NCI-H1048 (cell line): ENCODE measurements around the gene CCNO.

Source experiments
- DNase-seq: peaks from one replicate; lab custom pipeline; 2025; lab: John Stamatoyannopoulos, UW

Gene CCNO

DNA sequence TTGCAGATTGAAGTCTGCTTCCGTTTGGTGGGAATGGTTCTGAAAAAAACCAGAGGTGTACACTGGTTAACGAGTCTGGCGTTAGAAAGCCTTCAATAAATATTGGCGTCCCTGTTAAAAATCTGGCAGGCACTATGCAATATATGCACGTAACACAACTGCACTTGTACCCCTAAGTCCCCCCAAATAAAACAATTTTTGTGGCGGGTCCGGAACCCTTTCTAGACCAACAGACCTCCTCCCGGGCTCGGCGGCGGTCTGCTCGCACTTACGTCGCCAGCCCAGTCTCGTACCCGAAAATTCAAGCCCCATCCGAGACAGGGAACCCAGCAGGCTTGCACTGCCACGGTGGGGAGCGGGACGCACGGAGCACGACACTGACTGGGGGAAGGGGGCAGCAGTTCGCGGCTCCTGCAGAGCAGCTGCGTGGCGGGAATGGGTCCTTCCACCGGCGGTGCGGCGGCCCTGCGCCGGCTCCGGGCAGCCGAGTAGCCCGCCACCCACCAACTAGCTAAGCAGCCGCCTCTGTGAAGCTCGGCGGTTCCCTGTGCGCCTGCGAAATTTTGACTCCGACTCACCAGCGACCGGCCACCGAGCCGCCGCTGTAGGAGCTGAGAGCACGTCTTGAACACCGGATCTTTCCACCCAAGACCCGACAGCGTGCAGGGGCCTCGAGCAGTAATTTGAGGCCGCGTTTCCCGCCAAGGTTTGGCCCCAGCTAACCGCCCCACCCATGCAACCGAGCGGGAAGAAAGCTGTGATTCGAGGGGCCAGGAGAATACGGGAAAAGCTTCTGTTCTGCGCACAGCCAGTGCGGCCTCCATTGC lies 10.2 kb downstream of the CCNO start:
- no peak for DNase-seq

DNA sequence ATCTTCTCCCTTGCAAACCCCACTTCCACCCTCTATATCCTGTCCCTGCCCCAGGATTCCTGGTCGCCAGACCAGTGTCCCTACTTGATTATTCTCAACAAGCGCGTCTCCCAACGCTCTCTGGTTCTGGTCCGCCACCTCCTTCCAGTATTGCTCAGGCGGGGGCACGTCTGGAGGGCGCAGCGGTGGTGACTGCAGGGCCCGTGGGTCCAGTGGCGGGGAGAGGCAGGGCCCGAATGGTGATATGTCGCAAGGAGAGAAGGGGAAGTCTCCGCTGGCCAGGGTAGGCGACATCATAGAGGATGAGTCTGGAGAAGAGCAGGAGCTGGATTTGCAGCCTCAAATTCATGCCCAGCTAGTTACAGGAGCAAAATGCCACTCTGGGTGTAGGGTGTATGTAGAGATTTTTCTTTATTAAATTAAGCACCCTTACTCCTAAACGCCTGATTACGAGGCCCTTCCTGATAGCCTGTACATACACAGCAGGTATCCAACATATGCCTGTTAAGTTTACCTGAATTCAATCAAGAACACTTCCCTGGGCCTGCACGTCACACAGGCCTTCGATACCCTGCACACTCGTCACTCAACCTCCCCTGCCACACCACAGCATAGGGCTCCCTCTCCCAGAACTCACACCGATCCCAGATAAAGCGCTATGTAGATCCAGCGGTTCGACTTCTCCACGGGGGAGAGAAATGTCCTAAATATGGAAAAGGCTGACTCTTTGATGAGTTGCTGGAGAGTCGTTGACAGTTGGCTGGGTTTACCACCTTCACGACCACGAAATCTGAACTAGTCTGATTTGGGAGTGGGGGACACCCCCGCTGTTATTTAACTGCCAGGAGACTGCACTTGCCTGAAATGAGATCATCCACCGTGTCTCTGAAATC lies 11.1 kb downstream of the CCNO start:
- no peak for DNase-seq

DNA sequence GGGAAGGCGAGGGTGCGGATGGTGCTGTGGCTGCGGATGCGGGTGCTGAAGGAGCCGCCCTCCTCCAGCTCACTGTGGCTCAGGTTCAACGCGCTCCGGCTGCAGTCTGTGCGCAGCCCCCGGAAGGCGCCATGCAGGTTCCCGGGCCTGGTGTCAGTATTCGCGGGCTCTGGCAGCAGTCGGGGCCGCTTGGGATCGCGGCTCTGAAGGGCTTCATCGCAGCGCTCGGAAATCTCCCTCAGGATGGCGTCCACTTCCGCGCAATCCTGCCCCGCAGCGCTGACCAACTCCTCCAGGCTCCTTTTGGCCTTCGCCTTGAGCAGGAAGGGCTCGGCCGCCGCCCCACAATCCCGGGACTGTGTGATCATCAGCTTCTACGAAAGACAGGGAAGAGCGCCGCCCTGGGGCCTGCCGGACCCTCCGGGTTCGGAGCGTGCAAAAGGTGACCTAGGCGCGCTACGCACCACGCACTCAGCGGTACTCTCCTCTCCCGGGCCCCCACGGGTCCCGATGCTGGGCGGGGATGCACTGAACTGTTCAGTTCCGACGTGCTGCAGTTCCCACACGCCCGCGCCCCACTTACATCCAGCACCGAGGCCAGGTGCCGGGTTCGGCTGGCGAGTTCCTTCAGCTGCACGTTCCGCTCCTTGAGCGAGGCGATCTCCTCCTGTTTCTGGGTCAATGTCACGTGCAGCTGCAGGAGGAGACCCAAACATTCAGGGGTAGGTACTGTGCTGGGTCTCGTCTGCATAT lies 12.8 kb downstream of the CCNO start:
- DNase-seq: no peak

DNA sequence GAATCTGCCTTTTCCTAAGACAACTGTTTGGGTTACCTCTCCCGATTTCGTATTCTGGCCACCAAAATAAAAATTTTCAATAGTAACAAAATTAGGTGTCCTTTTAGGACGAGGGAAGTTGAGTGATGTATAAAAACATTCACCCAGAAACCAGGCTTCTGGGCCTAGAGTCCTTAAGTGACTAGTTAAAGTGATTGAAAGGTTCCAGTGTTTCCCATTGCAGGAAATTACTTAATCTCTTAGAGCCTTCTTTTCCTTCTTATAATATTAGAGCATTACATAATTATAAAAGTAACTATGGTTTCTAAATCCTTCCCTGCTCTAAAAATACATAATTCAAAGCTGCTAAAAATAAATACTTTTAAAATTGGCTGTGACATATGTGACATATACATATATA lies 13.6 kb downstream of the CCNO start:
- no peak for DNase-seq

DNA sequence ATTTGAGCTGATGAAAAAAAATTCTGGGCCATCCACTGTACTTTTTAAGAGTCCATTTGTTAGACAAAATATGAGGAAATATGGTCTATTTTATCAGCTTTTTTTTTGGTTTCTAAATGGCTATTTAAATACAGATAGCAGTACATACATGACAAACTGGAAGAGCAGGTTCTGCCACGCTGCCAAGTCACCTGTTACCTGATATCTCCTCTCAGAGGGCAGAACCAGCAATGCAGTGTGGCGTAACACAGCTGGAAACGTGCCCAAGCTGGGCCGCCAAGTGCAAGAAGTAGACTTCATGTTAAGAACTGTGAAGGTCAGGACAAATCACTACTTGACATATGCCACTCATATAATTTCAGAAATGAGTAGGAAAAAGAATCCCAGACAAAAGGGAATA lies 14.4 kb downstream of the CCNO start:
- DNase-seq: peak; percentile 75

DNA sequence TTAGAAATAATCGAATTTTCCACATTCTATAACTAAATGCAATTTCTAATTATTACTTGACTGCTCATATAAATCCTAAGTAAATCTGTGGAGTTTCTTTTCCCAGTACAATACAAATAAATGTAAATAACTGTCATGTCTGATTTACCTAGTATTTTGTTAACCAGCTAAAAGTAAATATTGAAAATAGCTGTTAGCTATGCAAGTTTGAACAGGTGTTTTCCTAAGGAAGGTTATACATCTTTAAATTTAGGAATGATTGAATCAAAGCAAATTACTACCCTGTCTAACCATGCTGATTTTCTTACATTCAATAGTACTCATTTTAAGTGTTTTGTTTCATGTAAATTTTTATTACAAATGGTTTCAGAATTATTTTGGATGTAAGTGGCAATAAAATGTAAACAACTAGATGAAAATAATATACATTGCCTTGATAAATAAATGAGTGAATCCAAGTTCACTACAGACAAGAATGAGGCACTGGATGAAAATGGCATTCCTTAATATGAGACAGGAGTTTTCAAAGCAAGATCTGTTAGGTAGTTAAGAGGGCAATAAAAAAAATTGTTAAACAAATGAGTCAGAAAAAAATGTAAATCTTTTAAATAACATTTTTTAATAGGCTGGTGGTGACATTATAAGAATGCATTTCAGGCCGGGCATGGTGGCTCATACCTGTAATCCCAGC lies 22.1 kb downstream of the CCNO start:
- DNase-seq: no peak

DNA sequence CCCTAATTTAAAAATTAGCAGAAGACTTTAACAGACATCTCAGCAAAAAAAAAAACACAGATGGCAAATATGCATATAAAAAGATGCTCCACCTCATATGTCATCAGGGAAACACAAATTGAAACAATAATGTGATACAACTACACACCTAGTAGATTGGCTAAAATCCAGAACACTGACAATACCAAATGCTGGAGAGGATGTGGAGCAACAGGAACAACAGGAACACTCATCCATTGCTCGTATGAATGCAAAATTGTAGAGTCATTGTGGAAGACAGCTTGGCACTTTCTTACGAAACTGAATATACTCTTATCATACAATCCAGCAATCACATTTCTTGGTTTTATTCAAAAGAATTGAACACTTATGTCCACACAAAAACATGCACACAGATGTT lies 28.4 kb downstream of the CCNO start:
- DNase-seq: no peak

DNA sequence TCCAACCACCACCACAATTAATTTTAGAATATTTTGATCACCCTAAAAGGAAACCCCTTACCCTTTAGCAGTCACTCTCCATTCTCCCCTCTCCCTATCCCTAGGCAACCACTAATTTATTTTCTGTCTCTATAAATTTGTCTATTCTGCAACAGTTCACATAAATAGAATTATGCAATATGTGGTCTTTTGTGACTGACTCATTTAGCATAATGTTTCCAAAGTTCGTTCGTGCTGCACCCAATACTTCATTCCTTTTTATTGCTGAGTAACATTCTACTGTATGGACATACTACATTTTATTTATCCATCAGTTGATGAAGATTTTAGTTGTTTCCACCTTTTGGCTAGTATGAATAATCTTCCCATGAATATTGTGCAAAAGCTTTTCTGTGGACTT lies 42.2 kb downstream of the CCNO start:
- no peak for DNase-seq

DNA sequence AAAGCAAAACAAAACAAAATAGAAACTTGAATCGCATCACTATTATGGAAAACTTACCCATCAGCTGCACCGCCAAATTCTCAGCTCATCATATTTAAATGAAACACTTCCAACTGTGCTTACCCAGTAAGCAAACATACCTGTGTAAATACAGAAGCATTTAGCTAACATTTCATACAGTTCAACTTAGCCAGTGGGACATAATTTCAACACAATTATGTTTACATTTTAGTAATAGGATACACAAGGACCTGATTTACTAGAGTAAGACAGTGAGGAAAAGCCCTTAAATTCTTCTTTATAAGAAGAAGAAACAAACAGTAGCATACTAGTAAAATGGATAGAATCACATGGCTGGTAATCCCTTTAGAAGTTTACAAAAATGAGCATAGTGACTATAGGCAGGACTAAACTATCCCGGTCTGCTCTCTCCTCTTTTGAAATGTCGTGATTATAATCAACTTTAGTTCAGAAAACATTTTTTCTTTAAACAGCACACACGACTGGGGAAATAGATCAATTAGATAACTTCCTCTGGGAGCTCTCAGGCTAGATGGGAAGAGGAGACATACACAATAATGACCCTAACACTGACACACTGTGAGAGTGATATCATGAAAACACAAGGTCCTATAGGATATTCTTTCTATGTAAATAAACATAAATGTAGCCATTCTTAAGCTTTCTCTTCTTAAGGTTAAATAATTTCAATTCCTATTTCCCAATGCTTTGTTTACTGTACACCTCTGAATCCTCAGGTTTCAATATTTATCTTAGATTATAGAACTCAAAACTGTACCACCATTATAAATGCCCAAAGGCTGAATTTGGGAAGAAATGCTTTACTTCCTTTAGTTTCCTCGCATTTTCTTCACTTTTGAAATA lies 44.5 kb downstream of the CCNO start:
- no peak for DNase-seq

DNA sequence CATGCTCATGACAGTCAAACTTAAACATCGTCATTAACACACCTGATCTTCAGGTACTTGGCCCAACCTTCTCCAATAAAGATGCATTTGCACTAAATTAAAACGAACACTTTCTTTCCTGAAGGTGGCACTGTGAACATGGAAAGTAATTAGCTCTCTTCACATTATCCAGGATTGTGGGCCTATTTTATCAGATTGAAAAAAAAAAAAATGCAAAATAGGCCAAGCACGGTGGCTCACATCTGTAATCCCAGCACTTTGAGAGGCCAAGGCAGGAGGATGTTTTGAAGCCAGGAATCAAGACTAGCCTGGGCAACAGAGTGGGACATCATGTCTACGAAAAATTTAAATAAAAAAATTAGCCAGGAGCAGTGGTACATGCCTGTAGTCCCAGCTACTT lies 46.0 kb downstream of the CCNO start:
- DNase-seq: peak; percentile 39
